COLO668 (cell line): ENCODE results near the gene TMEM119.

Experiments used
- DNase-seq: peaks from one replicate; lab custom pipeline; 2025; ENCODE audit not compliant: unreplicated experiment; lab: John Stamatoyannopoulos, UW

TMEM119 gene, protein sequence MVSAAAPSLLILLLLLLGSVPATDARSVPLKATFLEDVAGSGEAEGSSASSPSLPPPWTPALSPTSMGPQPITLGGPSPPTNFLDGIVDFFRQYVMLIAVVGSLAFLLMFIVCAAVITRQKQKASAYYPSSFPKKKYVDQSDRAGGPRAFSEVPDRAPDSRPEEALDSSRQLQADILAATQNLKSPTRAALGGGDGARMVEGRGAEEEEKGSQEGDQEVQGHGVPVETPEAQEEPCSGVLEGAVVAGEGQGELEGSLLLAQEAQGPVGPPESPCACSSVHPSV

DNA sequence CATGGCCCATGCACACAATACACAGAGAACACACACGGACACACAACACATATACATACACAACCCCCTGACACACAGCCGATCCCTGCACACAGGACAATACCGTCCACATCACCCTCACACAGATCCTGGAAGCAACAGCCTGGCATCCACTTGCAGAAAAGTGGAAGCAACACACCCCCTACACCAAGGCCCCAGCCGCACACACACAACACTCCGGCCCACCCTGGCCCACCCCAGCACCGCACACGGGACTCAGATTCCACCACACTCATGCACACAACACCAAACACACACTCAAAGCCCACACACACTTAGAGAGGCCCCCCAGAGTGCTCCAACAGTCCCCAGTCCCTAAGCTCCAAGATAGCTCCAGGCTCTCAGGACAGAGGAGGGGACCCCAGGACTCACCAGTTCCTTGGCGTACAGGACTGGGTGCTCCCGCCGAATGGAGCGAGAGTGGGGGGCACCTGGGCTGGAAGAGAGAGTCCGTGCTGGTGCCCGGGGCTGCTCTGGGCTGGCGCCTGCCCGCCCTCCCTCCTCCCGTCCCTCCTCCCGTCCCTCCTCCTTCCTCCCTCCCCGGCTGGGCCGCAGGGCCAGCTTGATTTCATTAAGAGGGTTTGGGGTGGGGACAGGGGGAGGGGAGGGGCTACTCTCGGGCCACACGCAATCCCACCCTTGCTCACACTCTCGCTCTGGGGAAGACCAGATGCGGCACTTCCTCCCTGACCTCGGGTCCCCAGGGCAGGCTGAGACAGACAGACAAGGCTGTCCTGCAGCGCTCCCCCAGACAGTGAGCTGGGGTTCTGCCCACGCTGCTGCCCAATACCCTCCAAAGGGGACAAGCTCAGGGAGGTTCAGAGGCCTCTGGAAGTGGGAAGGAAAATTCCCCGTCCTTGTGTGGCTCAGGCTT, at the start of gene TMEM119:
TMEM119 (minus strand) TSS at position 526 of the 913 bp plus-strand sequence. CDS start 5,701 bp downstream, outside the sequence.
- no peak for DNase-seq

DNA sequence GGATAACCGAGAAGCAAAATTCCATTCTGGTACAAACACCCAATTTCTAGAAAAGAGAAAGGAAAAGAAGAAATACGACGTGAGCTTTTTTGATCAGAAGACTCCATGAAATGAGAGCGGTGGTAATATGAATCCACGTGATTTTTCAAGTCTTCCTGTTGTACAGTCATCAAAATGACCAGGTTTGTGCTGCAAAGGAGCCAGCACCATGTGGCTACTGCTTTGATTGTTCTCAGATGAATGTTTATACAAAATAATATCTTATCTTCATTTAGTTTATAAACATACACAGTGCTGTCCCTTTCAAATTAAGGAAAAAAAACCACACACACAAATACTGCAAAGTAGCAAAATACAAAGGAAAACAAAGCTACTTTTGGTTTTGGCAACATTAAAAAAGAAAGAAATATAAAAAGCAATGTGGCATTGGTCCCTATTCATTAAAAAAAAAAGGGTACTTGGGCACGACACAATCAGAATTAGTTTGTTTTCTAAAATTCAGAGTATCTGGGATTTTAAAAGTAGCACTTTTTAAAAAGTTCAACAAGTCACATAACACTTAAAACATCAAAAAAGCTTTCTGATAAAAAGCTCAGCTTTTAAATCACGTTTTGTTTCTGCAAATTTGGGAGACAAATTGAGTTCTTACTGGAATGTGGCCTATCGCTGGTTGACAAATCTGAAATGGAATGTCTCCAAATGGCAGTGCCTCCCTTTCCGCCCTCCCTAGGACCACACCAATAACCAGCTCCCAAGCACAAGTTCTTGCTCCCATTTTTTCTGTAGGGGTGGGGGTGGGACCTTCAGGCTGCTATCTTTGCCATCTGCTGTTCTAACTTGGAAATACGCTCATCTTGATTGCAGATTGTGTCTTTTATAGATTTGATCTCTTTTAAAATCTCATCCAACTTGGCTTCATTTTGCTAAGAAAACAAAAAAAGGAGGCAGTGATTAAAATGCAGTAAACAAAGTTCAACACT, 49.0 kb upstream of the TMEM119 start:
- DNase-seq = no peak

DNA sequence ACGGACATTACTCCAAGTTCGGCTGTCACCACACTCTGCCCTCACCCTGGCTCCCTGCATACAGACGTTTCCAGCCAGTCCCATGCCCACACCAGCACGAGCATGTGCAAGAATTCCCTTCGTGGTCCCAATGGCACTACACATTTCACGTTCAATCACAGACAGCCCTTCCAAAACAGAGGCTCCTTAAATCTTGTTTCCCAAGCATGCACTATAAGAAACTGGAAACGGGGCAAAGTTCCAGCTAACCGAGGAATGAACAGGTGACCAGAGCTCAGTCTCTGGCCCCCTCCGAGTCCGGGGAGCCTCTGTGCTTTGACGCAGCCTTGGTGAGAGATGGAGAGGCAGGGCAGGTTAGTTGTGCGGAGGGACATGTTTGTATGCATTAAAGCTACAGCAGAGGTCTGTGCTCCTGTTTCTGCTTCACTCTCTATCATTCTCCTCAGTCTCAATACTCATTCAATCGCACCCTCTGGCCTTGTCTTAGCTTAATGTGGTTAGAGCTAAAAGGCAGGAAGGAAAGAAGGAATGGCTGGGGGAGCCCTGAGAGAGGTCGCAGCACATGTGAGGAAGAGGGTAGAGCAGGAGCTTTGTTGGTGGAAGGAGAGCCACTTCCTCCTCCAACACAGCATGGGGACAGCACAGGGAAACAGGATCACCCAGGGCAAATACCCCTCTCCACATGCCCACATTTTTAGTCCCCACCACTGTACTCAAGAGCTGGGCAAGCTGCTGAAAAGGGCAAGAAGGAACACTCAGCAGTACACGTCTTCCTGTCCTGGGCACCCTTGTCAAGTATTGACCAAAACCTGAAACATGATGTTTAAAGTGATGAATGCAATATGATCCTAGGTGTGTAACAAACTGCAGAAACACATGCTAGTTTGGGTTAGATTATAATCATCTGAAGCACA, 48.1 kb upstream of the TMEM119 start:
- no peak for DNase-seq

DNA sequence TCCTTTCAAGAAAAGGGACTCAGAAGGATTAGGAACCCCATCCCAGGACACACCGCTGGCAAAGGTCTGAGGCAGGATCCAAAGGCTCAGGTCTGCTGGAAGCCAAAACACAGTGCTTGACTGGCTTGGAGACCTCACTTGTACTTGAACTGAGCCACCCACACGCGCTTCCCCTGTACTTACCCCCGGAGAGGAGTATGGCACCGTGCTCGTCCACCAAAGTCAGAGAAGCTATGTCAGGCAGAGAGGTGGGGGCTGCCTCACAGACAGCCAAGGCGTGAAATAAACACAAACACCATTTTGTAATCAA, 46.9 kb upstream of the TMEM119 start:
- no peak for DNase-seq

DNA sequence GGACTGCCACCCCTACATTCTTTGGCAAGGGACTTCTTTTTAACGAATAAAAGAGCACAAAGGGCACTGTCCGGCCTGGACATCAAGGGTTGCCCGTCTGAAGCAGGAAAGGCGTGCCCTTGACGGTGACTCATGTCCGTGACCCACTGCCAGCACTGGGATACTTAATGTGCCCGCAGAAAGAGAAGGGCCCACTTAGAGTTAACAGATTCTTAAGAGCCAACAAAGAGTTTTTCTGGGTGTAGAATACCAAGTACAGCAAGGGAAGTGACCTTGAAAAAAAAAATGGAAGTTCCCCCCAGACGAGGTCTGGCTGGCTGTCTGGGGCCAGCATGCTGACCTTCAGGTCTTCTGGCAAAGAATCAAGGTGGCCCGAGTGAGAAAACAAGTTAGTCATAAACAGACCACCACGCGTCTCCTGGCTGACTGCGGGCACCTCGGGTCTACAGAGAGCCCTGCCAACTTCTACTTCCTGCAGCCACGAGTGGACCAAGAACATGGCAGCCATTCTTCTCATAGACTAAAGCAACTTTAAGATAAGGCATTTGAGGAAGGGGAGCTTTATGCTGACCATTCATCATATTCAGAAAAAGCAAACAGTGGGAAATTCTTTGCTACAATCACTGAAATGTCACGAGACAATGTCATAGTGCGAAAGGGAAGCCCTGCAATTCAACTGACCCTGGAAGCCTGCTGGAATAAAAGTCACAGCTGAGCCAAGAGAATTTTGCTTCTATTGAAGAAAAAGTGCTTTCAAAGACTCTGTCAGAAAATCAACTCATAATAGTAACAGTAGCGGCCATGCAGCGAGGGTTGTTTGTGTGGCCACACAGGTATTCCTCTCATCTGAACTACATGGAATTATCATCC, 46.3 kb upstream of the TMEM119 start:
- no peak for DNase-seq

DNA sequence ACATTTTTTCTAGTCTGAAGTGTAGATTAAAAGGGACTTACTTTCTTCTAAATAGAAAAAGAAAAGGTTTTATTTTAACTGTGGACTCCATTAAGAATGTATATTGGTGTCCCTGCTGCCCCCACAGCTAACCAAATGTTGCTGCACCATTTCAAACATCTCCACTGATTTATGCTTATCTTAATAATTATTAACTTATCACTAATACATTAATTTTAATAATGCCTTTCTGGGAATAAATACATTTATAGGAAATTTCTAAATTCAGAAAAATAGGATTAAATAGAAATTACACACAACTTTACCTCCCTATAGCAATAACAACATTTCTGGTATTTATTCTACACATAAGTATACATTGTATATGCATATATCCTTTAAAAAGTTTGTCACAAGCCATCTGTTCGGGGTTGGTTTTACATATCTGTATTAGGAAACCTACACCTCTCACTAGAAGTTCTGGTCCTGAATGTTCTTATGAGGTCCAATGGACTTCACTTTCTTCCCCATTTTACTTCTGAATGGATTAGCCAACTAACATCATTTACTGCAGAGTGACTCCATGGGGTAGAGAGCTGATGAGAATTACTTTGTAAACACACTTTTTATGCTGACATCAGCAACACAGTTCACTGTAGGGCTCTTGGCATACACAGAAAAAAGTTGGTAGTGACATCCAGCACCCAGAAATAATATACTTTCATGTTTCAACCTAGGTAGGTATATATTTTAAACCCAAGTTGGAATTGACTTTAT, 45.2 kb upstream of the TMEM119 start:
- DNase-seq = no peak

DNA sequence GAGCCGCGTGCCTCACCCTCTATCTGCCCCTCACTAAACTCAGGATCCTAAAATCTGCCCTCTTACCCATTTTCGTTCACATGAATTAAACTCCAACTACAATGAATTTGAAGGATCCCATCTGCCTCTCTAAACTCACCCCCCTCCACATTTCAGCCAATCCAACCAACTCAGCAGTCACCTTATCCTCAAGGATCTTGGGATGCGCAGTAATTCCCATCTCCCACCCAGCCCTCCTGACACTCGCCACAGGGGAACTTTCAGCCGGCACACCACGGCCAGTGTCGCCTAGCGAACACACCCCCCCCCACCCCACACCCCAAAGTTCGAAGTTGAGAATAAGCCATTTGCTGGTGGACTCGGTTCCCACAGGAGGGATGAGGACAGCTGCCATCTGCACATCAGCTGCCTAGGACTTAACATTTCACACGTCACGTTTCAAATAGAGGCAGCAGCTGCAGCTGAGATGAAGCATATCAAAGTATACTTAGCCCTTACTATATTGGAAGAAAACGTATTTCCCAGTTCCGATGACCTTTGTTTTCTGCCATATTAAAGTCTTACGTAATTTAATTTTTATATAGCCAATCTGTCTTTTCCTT, 44.5 kb upstream of the TMEM119 start:
- peak; percentile 48 for DNase-seq

DNA sequence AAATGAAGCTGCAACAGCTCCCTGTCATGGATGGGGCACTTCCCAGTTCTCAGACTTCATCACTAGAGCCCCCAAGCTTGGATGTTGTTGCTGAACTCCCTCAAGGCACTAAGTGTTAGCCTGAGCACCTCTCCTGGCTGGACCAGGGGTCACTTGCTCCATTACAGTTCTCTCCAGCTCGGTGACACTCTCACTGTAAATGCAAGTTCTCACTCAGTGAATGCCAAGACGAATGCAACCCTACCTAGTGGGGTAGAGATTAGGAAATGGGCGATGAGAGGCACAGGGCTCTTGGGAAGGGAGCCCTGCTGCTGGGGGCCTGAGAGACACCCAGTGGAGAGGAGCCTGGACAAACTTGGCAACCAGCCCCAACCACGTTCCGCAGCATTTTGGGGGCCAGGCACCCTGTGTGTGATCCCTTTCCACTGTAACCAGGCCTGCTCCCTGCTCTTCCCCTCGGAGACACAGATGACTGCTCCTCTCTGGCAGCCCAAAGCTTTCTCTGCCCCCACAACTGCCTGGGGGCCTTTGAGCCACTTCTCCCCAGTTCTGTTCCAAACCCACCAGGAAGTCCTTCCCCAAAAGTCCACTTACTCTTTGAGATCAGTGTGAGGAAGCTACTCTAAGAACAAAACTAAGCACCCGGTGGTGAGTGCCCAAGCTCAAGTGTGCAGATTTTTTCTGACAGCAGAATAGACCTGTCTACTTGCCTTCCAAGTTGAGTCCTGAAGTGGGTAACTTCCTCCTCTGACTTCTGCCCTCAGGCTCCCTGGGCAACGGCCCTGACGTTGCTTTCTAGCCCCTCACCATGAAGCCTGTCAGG, 43.8 kb upstream of the TMEM119 start:
- DNase-seq = no peak

DNA sequence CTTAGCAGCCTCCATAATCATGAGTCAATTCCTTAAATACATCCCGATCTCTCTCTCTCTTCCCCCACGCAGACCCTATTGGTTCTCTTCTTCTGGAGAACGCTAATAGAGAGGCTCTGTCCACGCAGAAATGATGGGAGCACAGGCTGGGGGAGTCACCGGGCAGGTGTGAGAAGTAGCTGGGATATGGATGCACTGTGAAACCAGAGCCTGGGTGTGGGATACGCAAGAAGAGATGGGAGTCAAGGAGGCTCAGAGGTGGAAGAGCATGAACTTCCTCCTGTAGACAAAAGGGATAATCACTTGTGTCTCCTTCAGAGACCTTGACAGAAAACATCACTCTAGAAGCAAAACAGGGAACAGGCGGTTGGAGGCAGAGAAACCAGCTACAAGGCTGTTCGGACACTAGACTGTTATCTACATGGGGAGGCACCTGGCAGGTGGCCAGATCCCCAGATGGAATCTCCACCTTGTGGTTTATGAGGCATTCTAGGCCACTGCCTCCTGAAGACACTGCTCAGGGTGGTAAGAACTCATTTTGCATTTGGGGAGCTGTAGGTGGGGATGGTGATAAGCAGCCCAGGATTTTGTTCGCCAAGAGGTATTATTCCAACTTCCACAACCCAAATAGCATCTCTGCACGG, 43.0 kb upstream of the TMEM119 start:
- DNase-seq = peak; percentile 52

DNA sequence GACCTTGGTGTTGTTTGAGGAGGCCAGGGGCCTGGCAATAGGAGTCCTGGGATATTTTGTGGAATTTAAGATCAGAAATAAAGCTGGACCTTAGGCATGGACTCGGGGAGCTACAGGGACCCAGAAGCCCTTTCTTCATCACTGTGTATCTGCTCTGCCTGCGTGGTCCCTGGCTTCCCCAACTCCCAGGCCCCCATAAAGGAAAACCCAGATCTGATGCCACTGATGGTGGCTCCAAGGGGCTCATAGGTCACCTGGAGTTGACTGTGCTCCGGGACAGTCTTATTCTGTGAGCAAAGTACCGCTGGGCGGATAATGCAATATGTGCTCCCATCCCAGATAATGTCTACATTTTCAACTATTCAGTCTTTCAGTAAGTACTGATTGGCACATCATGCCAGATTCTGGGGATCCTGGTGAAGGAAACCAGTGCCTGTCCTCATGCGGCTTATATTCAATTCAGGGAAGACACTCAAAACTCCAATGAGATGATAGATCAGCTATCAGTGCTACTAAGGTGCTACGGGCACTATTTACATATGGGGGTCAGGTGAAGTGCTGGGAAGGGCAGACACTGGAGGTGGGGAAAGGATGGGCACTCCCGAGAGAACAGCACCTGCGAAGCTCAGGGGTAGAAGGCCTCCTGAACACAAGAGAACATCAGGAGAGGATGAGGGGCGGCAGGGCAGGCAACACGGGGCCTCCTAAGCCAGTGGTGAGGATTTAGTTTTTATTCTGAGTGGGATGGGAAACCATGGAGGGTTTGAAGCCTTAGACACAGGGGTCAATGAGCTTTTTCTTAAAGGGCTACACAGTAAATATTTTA, 41.3 kb upstream of the TMEM119 start:
- no peak for DNase-seq

DNA sequence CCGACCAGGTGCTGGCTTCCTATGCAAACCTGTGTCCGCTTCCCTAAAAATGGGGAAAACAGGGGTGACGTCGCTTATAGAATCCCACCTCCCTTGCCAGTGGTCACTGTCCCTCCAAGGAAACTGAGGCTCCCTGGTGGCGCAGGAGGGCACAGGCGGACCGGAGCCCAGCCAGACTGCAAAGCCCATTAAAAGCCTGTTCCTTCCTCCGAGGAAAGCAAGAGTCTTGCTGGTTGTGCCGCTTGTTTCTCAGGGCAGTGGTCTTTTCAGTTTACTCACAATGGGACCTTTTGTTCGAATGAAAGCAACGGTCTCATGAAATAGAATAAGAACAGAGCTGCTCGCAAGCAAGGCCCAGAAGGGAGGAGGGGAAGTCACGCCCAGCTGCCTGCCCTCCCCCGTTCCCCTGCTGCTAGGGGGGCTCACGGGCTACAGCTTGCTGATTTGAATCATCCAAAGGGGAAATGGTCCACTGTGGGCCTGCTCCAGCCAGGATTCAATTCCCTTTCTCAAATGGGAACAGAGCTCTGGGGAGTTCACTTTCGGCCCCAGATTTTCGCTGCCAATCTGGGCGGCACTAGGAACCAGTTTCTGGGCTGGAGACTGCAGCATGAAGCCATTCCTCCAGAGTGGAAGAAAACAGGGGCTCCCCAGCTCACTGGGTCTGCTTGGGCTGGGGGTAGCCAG, 40.4 kb upstream of the TMEM119 start:
- no peak for DNase-seq

DNA sequence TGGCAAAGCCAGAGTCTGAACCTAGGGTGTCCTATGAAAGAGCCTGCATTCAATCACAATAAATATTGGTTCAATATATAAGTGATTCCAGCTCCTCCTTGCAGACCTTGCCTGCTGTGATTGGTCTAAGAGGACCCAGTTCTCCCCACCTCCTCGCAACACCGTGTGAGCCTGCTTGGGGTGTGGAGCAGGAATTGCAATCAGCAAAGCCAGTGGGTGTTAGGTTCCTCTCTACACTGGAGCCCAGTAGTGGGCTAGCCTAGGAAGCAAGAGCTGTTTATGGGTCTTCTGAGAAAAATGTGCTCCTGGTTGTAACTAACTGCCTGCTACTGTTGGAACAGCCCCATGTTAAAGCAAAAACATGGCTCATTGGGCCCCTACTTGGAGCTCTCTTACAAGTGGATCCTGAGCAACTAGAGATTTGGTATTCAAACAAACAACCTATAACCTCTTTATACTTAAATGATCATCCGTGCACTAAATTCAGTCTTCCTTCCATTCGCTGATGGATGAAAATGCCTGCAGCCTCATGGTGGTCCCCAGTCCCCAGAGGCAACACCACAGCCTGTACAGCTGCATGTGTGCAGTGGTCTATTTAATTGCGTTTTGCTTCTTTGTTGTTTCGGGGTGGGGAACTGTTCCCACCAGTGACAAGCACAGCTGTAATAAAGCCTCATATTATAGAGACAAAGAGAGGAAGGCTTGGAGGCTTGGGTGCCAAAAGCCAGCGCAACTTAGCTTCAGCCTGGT, 39.5 kb upstream of the TMEM119 start:
- DNase-seq = no peak

DNA sequence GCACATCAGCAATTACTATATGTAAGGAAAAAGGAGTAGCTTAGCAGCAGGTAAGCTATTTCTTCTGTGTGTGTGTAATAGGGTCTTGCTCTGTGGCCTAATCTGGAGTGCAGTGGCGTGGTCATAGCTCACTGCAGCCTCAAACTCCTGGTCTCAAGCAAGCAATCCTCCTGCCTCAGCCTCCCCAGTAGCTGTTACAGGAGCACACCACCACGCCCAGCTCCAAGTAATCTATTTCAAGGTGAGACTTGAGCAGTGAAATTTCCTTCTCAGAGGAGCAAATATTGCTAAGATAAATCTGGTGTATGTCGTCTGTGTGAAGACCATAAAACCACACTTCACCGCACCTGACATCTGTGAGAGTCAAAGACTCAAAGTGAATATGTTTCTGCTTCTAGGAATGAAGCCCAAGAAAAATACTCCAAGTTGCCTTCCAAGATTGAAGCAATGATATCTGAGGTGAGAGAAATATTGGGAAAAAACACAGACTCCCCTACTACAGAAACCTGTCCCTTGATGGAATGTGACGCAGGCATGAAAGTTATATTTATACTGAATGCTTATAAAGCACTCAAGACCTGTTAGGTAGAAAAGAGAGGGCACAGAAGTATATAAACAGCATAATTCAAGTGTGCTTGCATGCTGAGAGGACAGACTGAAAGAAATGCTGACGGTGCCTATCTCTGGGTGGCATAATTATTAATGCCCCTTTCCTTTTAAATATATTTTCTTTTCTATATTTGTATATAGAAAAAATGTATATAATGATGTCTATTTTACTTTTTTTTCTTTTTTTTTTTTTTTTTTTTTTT, 38.3 kb upstream of the TMEM119 start:
- DNase-seq = no peak
